Measurements from ENCODE around the gene PTPN1. TPM values are rescaled to one million over a fixed set of nuclear protein-coding genes. Genes with fewer than 3 reads are reported as not detected.

The PTPN1 gene
- total RNA-seq, 1 experiment from 2014 or later: 30.8 TPM

DNA sequence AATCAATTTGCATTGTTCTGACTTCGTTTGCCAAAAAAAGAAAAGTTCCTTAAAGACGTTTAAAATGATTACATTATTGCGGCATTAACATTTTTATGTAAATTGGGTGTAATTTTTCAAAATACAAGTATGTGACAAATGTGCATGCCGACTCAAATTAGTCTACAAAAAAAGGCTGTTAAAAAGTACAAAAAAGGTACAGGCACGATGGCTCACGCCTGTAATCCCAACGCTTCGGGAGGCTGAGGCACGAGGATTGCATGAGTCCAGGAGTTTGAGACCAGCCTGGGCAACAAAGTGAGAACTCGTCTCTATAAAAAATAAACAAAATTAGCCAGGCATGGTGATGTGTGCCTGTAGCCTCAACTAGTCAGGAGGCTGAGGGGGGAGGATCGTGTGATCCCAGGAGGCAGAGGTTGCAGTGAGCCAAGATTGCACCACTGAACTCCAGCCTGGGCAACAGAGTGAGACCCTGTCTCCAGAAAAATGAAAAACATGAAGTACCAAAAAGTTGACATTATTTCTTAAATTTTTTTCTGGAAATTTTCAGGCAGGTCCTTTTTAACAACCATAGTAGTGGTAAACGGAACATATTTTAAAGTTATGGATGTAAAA is 90.2 kb downstream of the PTPN1 start:
- Histone ChIP-seq H3K14ac (ENCODE audit: insufficient read depth, low read length) (no peak overlapping the region), H4K91ac (ENCODE audit: insufficient read length, low read depth, low read length) (no peak overlapping the region), H3K79me1 (ENCODE audit: insufficient read depth, low read depth, low read length, poor library complexity, severe bottlenecking) (no peaks in the 10 kb centered on the region), H2AFZ (ENCODE audit: low read length) (no peak overlapping the region), H3K27me3 (ENCODE audit: insufficient read depth, low read length) (no peaks in the 10 kb centered on the region), H2AK5ac (ENCODE audit: insufficient read length, low read length) (no peak overlapping the region), H3K4ac (ENCODE audit: low read depth, low read length) (no peak overlapping the region), H4K5ac (ENCODE audit: insufficient read length, low read depth, low read length) (no peak overlapping the region), H3K23me2 (ENCODE audit: insufficient read length, low read depth, low read length, poor library complexity, severe bottlenecking) (no peaks in the 10 kb centered on the region), H3K56ac (ENCODE audit: insufficient read length, low read depth, low read length) (no peak overlapping the region), H3K27ac (ENCODE audit: insufficient read length, low read depth, low read length) (no peak overlapping the region), H3K4me2 (ENCODE audit: insufficient read depth, insufficient read length, low read length) (no peak overlapping the region), H3K23ac (ENCODE audit: insufficient read length, low read depth, low read length) (no peak overlapping the region), H3K4me1 (ENCODE audit: insufficient read depth, low read length) (no peaks in the 10 kb centered on the region), H3T11ph (ENCODE audit: low read length) (no peak overlapping the region), H4K8ac (replicated peaks; ENCODE audit: insufficient read length, low read depth, low read length) (no peak overlapping the region), H2BK120ac (ENCODE audit: low read depth, low read length, poor library complexity, severe bottlenecking) (no peak overlapping the region), H3K79me2 (ENCODE audit: insufficient read depth, low read length) (no peaks in the 10 kb centered on the region), H2BK15ac (ENCODE audit: low read depth, low read length) (no peak overlapping the region), H4K20me1 (ENCODE audit: control insufficient read depth, insufficient read depth, insufficient read length) (no peaks in the 10 kb centered on the region), H3K9me3 (ENCODE audit: control insufficient read depth, low read depth, low read length) (no peaks in the 10 kb centered on the region), H3K18ac (ENCODE audit: insufficient read length, low read depth, low read length) (no peak overlapping the region), H3K9ac (ENCODE audit: extremely low read depth, insufficient read length, low read length) (no peak overlapping the region), H2BK12ac (ENCODE audit: insufficient read length, low read depth, low read length) (no peak overlapping the region), H2BK5ac (ENCODE audit: insufficient read length, low read length) (no peak overlapping the region), H2BK20ac (ENCODE audit: low read depth, low read length, poor library complexity, severe bottlenecking) (no peak overlapping the region)
- WGBS (ENCODE audit: extremely low coverage, insufficient read length, low lambda C conversion rate): no CpG with 5 or more reads among the region's 12 CpGs
- Mint-ChIP-seq H3K9me3 (no peaks in the 10 kb centered on the region), H3K4me3 (no peak overlapping the region), H3K27ac (no peak overlapping the region), H3K36me3 (ENCODE audit: insufficient read depth in 1 of 3, low read depth in 3 of 3) (no peaks in the 10 kb centered on the region), H3K4me1 (peaks cover 9 to 13% of the 10 kb centered on the region in 2 experiments), H3K27me3 (ENCODE audit: low read depth) (peaks cover 1% of the 10 kb centered on the region; the same call in 1 of the 2 replicates)
- DNase-seq: no peak
- TF ChIP-seq, protein P1, sequence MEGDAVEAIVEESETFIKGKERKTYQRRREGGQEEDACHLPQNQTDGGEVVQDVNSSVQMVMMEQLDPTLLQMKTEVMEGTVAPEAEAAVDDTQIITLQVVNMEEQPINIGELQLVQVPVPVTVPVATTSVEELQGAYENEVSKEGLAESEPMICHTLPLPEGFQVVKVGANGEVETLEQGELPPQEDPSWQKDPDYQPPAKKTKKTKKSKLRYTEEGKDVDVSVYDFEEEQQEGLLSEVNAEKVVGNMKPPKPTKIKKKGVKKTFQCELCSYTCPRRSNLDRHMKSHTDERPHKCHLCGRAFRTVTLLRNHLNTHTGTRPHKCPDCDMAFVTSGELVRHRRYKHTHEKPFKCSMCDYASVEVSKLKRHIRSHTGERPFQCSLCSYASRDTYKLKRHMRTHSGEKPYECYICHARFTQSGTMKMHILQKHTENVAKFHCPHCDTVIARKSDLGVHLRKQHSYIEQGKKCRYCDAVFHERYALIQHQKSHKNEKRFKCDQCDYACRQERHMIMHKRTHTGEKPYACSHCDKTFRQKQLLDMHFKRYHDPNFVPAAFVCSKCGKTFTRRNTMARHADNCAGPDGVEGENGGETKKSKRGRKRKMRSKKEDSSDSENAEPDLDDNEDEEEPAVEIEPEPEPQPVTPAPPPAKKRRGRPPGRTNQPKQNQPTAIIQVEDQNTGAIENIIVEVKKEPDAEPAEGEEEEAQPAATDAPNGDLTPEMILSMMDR (conservative IDR thresholded peaks at IDR 0.05): no peak
